Lower leg skin (tissue), 4 donors: ENCODE data around the gene PEX16. TPM values are rescaled to one million over a fixed set of nuclear protein-coding genes. Genes with fewer than 3 reads are reported as not detected.
"Not testable (repeated sequence)": the region's sequence is repeated elsewhere in the genome, so short reads cannot be mapped to it uniquely, and the experiment has no call there.

ENCODE experiments used
- DNase-seq, 2 donors: peaks; one replicate each; pipeline ENCODE4 v3.0.0-alpha.2; 2019; ENCODE audit warnings: low spot score in 2 of 2
- H3K4me3 ChIP-seq: fragments of 200-600 bp; sonication (generic); 2 replicates; pipeline ENCODE4 v1.5.1; 2017; ENCODE audit warnings: mild to moderate bottlenecking, low read depth; ENCODE audit not compliant: poor library complexity, severe bottlenecking
- POLR2A ChIP-seq, 2 donors: fragments of 450-650 bp; IDR thresholded peaks; one replicate each; pipeline ENCODE4 v1.6.1; 2016 to 2017; ENCODE audit warnings: antibody characterized with exemption in 2 of 2, mild to moderate bottlenecking in 1 of 2, moderate library complexity in 1 of 2
- WGBS, 2 donors: methylation state at CpG; one replicate each; pipeline ENCODE4 v1.1.5; 2018; 5-methylcytosine and 5-hydroxymethylcytosine counted together
- intact Hi-C: fragments of 100-400 bp; cut with DNase I; formaldehyde crosslinking; loops from one replicate; pipeline ENCODE4 v1.15.0; 2023; ENCODE audit warnings: low total_unique reads
- total RNA-seq, 4 donors: library from RNA; depleted of rRNA; stranded (reverse); fragments of >200 nt; gene quantifications; one replicate each; pipeline ENCODE4 v1.1.0, GENCODE V29; 2016
- TF ChIP-seq, protein P1 (sequence below), 3 donors: fragments of 450-650 bp; IDR thresholded peaks; one replicate each; pipeline ENCODE4 v1.5.1; 2016; ENCODE audit warnings: antibody characterized with exemption in 3 of 3, mild to moderate bottlenecking in 3 of 3, moderate library complexity in 2 of 3

The PEX16 gene
- total RNA-seq, 4 donors from 2014 or later = 36.7 to 52.8 (median 41.2) TPM

DNA sequence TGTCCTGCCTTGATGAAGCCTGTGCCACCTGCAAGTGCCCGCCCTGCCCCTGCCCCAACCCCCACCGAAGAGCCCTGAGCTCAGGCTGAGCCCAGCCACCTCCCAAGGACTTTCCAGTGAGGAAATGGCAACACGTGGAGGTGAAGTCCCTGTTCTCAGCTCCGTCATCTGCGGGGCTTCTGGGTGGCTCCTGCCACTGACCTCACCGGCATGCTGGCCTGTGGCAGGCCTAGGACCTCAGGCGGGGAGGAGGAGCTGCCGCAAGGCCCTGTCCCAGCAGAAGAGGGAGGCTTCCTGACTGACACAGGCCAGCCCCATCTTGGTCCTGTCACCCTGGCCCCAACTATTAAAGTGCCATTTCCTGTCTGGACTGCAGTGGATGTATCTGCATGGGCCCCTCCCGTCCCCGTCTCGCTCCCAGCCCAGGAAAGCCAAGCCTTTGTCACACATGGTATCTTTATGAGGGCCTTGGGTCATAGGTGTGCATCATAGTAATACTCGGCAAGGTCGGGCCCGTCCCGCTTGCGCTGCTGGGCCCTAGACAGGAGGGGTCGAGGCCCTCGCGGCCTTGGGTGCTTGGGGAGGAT, 11.5 kb downstream of the PEX16 start:
- DNase-seq = no peak
- TF ChIP-seq POLR2A (IDR thresholded peaks at IDR 0.05) = no peak
- TF ChIP-seq, protein P1, sequence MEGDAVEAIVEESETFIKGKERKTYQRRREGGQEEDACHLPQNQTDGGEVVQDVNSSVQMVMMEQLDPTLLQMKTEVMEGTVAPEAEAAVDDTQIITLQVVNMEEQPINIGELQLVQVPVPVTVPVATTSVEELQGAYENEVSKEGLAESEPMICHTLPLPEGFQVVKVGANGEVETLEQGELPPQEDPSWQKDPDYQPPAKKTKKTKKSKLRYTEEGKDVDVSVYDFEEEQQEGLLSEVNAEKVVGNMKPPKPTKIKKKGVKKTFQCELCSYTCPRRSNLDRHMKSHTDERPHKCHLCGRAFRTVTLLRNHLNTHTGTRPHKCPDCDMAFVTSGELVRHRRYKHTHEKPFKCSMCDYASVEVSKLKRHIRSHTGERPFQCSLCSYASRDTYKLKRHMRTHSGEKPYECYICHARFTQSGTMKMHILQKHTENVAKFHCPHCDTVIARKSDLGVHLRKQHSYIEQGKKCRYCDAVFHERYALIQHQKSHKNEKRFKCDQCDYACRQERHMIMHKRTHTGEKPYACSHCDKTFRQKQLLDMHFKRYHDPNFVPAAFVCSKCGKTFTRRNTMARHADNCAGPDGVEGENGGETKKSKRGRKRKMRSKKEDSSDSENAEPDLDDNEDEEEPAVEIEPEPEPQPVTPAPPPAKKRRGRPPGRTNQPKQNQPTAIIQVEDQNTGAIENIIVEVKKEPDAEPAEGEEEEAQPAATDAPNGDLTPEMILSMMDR (IDR thresholded peaks at IDR 0.05) = no peak
- 68 to 71% methylated on average over 19 of the region's 19 CpGs for WGBS, 2 donors
- no peak overlapping the region for H3K4me3 ChIP-seq
- intact Hi-C loops = no loop called here

DNA sequence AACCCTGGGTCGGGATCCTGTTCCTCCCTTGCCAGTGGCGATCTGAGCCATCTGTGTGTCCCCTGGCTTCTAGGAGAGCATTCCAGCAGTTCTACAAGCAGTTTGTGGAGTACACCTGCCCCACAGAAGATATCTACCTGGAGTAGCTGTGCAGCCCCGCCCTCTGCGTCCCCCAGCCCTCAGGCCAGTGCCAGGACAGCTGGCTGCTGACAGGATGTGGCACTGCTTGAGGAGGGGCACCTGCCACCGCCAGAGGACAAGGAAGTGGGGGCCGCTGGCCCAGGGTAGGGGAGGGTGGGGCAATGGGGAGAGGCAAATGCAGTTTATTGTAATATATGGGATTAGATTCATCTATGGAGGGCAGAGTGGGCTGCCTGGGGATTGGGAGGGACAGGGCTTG, 12.1 kb downstream of the PEX16 start:
- intact Hi-C loops, H3K4me3 ChIP-seq, DNase-seq: not testable (repeated sequence)
- 37 to 59% methylated on average over 6 of the region's 6 CpGs for WGBS, 2 donors

DNA sequence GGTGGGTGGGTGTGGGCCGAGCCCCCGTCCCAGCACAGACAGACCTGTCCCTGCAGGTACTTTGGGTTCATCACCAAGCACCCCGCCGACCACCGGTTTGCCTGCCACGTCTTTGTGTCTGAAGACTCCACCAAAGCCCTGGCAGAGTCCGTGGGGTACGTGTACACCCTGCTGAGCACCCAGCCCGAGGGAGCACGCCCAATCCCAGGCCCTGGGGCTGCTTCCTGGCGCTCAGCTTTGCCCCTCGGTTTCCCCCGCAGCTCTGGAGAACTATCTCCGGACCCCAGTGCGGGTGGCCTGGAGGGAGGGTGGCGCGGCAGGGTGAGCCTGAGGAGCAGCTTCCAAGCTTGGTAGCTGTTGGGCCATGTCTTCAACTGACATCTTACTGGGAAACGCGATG, 12.6 kb downstream of the PEX16 start:
- TF ChIP-seq, protein P1 (IDR thresholded peaks at IDR 0.05) = no peak
- TF ChIP-seq POLR2A (IDR thresholded peaks at IDR 0.05) = no peak
- intact Hi-C loops = no loop called here
- no peak overlapping the region for H3K4me3 ChIP-seq
- DNase-seq = no peak
- 75 to 84% methylated on average over 19 of the region's 19 CpGs for WGBS, 2 donors

DNA sequence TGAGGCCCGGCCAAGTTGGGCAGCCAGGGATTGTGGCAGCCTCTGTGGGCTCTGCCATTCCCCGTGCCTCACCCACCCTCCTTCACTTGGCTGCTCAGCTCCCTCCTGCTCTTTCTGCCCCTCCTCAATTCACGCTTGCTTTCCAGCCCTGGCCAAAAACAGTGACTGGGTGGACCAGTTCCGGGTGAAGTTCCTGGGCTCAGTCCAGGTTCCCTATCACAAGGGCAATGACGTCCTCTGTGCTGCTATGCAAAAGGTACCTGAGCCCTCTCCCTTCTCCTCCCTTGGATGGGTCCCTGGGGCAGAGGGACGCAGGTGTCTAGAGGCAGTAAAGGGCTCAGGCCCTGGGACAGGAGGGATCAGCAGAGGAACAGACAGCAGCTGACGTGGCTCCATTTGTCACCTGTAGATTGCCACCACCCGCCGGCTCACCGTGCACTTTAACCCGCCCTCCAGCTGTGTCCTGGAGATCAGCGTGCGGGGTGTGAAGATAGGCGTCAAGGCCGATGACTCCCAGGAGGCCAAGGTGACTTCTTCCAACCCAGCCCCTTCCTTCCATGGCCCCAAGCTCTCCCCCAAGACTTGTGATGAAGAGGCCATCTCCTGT, 13.3 kb downstream of the PEX16 start:
- no peak overlapping the region for H3K4me3 ChIP-seq
- DNase-seq = no peak
- intact Hi-C loops = no loop called here
- TF ChIP-seq, protein P1 (IDR thresholded peaks at IDR 0.05) = no peak
- no peak for TF ChIP-seq POLR2A (IDR thresholded peaks at IDR 0.05)
- WGBS, 2 donors = 81% methylated on average over 15 of the region's 15 CpGs

DNA sequence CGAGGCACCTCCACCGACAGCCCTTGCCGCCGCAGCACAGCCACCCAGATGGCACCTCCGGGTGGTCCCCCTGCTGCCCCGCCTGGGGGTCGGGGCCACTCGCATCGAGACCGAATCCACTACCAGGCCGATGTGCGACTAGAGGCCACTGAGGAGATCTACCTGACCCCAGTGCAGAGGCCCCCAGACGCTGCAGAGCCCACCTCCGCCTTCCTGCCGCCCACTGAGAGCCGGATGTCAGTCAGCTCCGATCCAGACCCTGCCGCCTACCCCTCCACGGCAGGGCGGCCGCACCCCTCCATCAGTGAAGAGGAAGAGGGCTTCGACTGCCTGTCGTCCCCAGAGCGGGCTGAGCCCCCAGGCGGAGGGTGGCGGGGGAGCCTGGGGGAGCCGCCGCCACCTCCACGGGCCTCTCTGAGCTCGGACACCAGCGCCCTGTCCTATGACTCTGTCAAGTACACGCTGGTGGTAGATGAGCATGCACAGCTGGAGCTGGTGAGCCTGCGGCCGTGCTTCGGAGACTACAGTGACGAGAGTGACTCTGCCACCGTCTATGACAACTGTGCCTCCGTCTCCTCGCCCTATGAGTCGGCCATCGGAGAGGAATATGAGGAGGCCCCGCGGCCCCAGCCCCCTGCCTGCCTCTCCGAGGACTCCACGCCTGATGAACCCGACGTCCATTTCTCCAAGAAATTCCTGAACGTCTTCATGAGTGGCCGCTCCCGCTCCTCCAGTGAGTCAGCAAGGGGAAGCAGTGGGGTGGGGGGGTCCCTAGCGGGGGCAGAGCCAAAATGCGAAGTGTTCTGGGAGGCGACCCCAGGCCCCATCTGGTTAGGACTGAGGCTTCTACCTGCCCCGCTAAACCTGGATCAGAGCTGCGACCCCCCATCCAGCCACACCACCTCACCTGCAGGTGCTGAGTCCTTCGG, 15.0 kb downstream of the PEX16 start:
- H3K4me3 ChIP-seq = no peak overlapping the region
- no peak for DNase-seq
- TF ChIP-seq POLR2A (IDR thresholded peaks at IDR 0.05) = no peak
- TF ChIP-seq, protein P1 (IDR thresholded peaks at IDR 0.05) = no peak
- intact Hi-C loops = no loop called here
- 92 to 94% methylated on average over 54 to 55 of the region's 56 CpGs for WGBS, 2 donors

DNA sequence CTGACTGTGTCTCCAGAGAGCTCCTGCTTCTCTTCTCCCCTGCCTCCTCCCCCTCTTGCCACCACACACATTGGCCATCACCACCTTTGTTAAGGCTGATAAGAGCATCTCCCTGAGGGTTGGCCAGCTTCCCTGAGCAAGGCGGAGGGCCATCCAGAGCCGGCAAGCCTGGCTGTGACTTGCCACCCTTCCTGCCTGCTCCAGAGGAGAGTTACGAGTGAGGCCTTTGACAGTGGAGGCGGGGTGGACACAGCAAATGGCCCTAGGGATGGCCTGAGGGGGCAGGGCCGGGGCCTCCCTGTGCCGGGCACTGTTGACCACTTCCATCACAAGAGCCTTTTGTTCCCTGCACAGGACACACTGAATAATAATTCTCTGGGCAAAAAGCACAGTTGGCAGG, 16.1 kb downstream of the PEX16 start:
- DNase-seq = no peak
- no peak for TF ChIP-seq POLR2A (IDR thresholded peaks at IDR 0.05)
- TF ChIP-seq, protein P1 (IDR thresholded peaks at IDR 0.05) = no peak
- 25 to 69% methylated on average over 2 to 6 of the region's 6 CpGs for WGBS, 2 donors
- intact Hi-C loops = no loop called here
- no peak overlapping the region for H3K4me3 ChIP-seq
